DMS79 (cell line): ENCODE data around the gene LRRK1.

ENCODE experiments used
- DNase-seq: peaks from one replicate; lab custom pipeline; 2025; lab: John Stamatoyannopoulos, UW

Gene LRRK1

DNA sequence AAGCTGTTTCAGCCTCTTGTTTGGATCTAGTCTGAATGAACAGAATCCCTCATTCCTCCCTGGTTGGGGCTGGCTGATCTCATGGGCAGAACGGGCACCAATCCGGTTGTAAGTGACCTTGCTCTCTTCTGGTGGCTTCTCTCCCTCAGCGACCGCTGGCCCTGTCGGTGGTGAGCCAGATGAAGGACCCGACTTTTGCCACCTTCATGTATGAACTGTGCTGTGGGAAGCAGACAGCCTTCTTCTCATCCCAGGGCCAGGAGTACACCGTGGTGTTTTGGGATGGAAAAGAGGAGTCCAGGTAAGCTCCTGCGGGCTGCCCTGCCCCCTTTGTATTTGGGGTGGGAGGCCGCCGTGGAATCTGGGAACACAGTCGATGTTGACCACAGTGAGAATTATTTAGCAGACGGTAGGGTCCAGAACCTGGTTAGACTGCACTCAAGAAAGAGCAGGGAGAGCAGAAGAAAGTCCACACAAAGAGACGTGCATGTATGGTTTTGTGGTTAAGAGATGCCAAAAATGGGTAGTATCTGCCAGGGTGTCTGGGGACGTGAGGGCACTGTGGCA, 138.8 kb downstream of the LRRK1 start:
- DNase-seq: no peak

DNA sequence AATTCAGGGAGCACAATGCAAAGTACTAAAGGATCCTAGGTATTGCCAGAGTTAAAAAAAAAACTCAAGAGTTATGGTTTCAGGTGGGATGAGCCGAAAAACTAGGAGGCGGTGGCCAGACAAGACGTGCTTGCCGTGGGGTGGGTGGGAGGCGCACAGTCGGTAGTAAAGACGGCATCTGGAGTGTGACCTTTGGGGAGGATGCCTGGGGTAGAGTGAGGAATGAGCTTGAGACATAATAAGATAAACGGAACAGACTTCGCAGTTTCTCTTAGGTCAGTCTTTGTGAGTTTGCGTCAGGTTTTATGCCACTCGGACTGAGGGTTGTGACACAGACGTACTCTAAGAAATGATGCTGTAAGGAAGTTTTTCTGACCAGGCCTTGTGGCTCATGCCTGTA, 139.6 kb downstream of the LRRK1 start:
- no peak for DNase-seq

DNA sequence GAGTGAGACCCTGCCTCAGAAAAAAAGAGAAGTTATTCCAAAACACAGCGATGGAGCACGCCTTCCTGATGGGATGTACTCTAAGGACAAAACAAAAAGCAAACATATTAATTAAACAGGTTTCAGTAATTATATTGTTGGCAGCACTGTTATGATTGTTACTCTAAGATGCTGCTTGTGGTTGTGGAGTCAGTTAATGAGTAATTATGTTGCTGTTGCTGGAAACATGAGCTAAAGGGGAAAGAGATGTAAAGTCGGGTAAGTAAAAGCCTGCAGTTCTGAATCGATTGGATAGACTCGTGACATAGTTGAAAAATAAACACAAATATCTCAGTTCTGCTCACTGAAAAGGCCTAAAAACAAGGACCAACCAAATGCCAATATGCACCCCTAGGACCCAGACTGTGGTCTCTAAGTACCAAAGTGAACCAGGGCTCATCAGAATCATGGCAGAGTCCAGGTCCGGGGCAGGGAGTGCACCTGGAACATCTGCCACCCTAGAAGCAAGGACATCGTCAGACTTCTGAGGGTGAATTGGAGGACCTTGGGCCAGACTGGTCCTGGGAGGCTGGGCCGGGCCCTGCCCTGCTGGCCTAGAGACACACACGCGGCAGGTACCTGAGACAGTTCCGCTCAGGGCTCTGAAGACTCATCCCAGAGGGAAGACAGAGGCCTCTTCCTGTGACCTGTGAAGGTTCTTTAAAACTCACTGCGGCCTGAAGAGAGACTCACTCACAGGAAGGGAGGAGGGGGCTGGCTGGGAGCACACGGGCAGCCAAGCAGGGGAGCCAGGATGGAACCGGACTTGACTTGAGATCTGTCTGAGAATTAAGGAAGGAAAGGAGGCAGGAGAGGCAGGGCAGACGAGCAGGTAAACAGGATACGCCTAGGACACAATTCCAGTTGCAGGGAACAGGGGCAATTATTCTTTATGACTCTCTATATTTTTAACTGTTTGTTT, 140.5 kb downstream of the LRRK1 start:
- DNase-seq: no peak

DNA sequence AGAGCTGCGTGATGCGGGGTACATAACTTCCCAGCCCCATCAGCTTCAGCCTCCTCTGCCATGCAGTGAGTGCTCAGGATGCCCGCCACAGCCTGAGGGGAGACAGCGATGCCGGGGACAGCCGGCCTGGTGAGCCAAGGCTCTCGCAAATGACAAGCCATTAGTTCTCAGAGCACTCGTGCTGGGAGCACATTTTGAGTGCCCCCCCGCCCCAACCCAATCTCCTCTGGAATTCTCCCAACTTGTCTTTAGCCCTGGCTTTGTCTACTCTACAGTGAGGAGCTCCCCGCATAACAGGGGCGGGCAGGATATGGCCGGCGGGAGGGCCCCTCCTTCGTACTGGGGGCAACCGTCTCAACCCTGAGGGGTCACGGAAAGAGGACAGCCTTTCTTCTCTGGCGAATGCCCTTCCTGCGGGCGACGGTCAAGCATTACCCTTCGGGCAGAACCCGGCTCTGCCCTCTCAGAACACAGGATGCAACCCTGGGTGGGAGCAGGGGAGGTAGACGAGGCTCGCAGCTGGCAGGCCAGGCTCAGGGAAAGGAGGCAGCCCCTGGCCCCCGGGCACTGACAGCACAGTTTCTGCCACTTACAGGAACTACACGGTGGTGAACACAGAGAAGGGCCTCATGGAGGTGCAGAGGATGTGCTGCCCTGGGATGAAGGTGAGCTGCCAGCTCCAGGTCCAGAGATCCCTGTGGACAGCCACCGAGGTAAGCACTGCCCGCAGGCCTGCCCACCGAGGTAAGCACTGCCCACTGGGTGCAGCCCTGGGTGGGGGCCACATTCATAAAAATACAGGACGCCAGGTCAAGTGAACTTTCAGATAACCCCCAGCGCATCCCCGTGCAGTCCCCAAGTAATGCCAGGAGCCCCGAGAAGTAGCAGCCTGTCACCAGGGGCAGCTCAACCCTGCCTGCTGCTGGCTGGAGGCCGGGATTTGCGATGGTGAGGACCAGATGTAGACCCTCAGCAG, 141.7 kb downstream of the LRRK1 start:
- DNase-seq: no peak

DNA sequence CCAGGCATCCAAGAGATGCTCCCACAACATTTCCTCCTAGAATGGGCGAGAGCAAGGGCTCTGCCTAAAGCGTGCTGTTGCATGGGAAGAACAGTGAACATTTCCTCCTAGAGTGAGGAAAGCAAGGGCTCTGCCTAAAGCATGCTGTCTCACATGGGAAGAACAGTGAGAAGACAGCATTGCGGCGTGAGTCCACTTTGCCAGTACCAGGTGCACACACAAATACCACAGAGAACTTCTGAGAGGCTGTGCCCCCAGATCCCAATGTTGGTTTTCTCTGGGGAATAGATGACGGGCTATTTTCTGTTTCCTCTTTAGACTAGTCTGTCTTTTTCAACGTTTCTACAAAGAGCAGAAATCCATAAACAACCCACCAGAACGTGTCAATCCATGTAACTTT, 142.9 kb downstream of the LRRK1 start:
- no peak for DNase-seq

DNA sequence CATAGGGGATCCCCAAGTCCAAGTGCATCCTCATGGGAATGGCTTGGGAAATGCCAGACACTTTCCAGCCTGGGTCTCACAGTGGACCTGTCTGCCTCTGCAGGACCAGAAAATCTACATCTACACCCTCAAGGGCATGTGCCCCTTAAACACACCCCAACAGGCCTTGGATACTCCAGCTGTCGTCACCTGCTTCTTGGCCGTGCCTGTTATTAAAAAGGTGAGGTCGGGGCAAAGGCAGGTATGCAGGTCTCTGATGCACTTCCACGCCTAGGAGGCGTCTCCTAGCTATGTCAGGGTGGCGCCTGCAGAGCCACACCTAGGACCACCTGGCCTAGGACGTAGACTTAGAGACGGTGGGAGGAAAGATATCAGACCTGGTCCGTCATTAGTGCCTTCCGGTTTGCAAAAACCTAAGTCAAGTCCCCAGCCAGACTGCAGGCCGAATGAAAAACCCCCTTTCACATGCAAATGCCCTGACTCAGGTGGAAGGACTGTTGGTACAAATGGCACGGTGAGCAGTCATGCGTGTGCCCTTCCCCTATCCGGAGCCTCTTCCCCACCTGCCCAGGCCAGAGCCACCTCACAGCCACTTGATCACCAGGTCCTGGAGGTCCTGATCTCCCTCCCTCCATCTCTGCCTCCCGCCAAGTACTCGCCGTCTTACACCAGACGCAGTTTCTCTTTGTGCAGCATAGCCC, 143.5 kb downstream of the LRRK1 start:
- DNase-seq: no peak

DNA sequence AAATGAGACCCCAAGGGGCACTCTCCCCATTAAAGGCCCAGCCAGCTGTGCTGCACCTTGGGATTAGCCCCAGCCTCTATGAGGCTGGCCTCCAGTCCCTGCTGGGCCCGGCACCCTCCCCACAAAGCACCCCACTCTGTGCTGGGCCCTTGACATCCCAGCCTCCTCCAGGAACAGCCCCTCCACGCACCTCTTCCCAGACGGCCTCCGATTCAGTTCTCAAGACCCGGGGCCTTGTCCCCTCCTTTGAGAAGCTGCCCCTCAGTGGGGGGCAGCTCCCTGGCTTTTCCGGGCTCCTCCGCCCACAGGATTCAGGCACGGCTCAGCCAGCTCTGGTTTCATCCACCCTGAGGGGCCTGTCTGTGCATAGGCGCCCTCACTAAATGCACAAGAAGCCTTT, 144.1 kb downstream of the LRRK1 start:
- no peak for DNase-seq

DNA sequence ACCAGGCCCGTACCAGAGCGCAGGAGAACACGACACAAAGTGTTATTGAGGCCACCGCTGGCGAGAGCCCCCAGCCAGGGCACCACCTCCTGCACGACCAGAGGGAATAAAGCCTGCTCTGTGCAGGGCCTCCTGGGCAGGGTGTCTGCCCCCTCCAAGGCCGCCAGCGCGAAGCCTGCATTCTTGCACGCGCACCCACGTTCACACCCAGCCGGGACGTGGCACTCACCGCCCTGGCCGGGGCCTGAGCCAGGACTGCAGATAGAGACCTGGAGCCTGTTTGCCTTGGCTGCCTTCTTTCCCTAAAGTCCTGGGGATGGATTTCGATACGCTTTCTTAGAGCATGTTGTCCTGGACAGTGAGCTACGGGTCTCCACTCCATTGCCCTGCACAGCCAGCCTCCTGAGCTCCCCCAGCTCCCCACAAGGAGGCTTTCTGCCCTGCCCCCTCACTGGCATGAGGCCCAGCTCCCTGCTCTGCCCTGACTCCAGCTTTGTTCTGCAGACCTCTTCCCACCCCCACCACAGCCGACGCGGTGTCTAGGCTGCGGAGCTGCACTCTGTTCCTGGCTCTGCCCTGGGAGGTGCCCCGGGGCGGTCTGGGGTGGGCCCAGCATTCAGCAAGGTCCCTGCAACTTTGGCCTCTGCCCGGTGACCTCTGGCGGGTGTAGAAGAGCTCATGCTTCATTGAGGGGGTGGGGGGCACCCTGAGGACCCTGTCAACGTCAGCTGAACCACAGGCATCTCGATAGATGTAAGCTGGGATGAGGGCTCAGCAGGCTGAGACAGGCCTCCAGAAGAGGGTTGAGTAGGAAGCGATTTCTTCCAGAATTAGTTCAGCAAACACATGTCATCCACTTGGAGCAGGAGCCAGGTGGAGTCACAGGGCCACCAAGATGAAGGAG, 145.0 kb downstream of the LRRK1 start:
- no peak for DNase-seq

DNA sequence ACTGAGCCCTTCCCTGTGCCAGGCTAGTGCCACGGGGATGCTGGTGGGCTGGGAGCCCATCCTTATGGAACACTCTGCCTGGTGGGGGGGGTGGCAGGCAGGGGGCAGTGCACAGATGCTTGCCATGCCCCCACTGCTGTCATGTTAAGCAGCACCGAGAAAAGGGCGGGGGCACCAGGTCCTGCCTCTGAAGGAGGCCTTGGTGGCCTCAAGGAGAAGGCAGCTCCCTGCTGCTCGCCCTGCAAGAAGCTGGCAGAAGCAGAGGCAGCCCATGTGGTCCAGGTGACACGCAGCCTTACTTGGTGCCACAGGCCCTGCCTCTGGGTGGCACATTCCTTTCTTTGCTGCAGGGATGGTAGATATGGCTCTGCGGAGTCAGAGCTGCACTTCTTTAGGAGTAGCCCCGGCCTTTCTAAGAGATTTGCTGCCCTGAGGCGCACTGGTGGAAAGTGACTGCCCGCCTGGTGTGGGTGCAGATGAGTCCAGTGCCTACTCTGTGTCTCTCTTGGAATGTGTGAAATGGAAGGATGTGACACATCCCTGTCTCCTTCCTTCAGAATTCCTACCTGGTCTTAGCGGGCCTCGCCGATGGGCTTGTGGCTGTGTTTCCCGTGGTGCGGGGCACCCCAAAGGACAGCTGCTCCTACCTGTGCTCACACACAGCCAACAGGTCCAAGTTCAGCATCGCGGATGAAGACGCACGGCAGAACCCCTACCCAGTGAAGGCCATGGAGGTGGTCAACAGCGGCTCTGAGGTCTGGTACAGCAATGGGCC, 145.8 kb downstream of the LRRK1 start:
- DNase-seq: no peak

DNA sequence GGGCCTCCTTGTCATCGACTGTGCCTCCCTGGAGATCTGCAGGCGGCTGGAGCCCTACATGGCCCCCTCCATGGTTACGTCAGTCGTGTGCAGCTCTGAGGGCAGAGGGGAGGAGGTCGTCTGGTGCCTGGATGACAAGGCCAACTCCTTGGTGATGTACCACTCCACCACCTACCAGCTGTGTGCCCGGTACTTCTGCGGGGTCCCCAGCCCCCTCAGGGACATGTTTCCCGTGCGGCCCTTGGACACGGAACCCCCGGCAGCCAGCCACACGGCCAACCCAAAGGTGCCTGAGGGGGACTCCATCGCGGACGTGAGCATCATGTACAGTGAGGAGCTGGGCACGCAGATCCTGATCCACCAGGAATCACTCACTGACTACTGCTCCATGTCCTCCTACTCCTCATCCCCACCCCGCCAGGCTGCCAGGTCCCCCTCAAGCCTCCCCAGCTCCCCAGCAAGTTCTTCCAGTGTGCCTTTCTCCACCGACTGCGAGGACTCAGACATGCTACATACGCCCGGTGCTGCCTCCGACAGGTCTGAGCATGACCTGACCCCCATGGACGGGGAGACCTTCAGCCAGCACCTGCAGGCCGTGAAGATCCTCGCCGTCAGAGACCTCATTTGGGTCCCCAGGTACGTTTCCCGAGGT, 146.5 kb downstream of the LRRK1 start:
- no peak for DNase-seq

DNA sequence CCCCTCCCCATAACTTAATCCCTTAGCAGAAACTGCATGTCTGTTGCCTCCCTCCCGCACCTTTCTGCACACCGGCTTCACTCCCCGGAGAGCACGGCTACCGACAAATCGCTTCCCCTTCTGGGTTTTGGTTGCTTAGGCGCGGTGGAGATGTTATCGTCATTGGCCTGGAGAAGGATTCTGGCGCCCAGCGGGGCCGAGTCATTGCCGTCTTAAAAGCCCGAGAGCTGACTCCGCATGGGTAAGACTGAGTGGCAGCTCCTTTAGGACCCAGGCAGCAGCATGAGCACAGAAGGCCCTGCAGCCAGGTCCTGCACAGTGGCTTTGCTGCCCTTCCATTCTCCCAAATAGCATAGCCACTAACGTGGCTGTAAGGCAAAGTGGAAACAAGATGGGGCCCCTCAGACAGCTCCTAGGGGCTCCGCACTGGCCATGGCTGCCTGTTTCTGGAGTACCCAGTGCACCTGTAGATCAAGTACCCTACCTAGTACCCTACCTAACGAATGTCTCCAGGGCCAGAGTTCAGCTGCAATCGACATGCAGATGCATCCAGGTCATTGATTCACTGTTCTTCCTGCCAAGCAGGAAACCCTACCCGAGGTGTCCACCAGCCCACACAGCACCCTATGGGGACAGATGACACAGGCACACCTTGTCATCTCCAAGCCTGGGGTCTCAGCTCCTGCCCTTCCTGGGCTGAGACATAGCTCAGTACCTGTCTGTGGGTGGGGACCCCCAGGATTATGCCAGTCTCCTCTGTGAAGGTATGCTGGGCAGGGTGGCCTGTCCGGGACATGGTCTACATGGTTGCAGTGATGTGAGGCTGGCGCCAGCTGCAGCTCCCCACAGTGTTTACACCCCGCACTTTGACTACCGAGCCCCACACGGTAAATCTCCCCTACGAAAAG, 147.6 kb downstream of the LRRK1 start:
- DNase-seq: no peak

DNA sequence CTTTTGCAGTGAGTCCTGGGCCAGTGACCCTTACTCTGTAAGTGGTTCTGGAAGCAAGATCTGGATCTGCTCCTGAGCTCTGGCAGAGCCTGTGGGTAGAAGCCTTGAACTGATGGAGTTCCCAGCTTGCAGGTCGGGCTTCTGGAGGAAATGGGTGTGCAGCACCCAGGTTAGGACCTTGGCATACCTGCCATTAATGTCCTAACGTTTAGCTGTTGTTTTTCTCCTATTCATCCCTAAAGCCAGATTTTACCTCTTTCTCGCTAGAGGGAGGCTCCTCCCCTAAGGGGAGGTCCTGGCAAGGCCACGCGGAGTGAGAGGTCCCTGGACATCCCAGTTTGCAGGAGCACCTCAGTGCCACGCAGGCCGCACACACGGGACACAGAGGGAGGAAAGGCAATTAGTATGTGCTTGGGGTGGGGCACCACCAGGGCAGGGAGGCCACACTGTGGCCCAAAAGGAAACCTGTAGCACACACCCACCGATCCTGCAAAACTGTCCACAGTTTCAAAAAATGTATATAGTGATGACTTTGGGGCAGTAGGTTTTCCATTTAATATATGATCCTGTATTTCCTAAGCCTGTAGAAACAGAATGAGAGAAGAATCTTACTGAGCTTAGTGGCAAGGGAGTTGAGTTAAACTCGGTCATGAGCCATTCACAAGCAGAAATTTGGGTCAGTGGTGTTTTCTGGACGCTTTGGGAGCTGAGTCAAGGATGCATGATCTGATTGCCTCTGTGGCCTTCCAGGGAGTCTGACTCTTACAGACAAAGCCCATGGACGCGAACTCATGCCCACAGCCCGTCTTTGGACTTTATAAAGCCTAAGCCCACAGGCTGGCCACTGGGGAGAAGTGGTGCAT, 148.7 kb downstream of the LRRK1 start:
- DNase-seq: no peak

DNA sequence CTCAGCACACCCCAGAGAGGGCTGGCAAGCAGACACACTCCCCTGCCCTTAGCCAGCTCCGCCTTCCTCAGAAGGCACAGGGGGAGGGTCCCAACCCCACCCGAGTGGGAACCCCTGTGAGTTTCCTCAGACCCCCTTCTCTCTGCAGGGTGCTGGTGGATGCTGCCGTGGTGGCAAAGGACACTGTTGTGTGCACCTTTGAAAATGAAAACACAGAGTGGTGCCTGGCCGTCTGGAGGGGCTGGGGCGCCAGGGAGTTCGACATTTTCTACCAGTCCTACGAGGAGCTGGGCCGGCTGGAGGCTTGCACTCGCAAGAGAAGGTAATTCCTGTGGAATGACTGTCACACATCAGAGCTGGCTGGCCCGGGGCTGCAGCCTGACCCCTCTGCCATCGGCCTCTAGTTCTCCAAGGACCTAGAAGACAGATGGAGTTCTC, 149.4 kb downstream of the LRRK1 start:
- DNase-seq: no peak

DNA sequence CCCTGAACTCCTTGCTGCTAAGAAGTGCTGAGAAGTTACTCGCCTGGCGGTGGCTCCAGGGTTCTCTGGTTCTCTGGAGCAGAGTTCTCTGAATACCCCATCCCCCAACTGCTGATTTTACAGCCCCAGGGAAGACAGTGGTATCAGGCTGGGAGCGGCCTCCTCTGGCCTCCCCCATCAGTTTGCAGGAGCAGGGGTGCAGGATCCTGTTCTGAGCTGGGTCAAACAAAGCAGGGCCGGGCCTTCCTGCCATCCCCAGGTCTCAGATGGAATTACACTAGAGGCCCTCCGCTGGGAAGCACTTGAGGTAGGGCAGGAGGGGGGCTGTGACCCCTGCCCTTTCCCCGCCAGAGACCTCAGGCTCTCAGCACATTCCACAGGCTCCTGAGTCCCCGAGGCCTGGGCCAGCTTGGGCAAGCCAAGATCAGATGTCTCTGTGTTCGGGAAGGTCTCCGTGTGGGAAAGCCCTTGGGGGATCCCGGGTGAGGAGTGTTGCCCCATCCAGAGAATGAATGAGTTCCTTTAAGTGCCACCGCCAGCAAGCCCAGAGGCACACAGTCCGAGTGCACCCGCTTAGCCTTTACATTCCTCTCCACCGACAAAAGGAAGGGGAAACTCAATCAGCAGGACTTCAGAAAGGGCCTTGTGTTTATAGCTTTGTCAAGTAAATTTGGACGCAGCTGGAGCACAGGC, 149.9 kb downstream of the LRRK1 start:
- no peak for DNase-seq

DNA sequence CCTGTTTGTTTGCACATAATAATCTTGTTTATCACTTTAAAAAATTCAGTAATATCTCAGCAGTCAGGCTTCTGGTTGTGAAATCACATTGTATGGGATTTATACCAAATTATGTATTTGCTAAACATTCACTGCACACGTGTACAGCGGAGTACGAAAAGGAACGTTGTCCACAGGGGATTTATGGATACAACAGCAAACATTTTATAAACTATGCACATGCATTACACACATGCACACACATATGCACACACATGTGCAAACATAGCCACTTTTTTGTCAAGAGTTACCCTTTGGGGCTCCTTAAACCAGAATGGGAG, 150.5 kb downstream of the LRRK1 start:
- no peak for DNase-seq

DNA sequence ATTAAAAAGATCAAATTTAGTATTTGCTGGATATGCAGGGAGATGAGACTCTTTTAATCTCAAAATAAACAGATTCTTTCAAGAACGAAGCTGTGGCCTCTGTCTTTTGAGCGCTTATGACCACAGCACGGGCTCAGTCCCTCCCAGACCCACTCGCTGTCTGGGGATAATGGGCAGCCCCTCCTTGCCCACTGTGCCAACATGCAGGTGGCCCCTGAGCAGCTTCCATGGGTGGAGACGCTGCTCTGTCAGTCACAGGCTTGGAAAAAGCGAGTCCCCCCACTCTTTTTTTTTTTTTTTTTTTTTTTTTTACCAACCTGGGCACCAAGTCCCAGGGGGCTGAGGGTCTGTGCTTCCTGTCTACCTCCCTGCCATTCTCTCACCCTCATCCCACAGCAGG, 150.9 kb downstream of the LRRK1 start:
- no peak for DNase-seq
